Jurkat, Clone E6-1 (cell line): Measurements from ENCODE around the gene SMIM23.

Source experiments
- DNase-seq: peaks from one replicate; pipeline ENCODE4 v3.0.0-alpha.2; 2011; ENCODE audit warnings: low read depth, low spot score
- H3K4me3 ChIP-seq: 2 replicates; pipeline ENCODE4 v1.5.1; 2011; ENCODE audit warnings: mild to moderate bottlenecking, low read length, control low read depth, moderate library complexity

SMIM23 gene

GRCh38 chr5:171808453-171808852 lies 22.8 kb downstream of the SMIM23 start:
- no peak for DNase-seq

GRCh38 chr5:171808951-171809350 lies 23.3 kb downstream of the SMIM23 start:
- no peak for DNase-seq

More at GRCh38 chr5:171808453-171808852, 22.8 kb downstream of the SMIM23 start:
- no peak overlapping the region for H3K4me3 ChIP-seq

GRCh38 chr5:171810227-171810626 lies 24.6 kb downstream of the SMIM23 start:
- H3K4me3 ChIP-seq, result no peak overlapping the region
- DNase-seq, result no peak

More at GRCh38 chr5:171808951-171809350, 23.3 kb downstream of the SMIM23 start:
- no peak overlapping the region for H3K4me3 ChIP-seq

- DNase-seq, result no peak
- H3K4me3 ChIP-seq, result no peak overlapping the region
These were observed 27.7 kb downstream of the SMIM23 start for GRCh38 chr5:171813270-171813669.

- DNase-seq, result no peak
These were observed 28.3 kb downstream of the SMIM23 start for GRCh38 chr5:171813813-171814490.

GRCh38 chr5:171816666-171817065 lies 31.0 kb downstream of the SMIM23 start:
- no peak overlapping the region for H3K4me3 ChIP-seq
- no peak for DNase-seq

More at GRCh38 chr5:171813813-171814490, 28.3 kb downstream of the SMIM23 start:
- no peak overlapping the region for H3K4me3 ChIP-seq

GRCh38 chr5:171820561-171820960 lies 34.9 kb downstream of the SMIM23 start:
- no peak for DNase-seq
- H3K4me3 ChIP-seq, result no peak overlapping the region

GRCh38 chr5:171821286-171821685 lies 35.7 kb downstream of the SMIM23 start:
- DNase-seq, result no peak
- no peak overlapping the region for H3K4me3 ChIP-seq

GRCh38 chr5:171823269-171823668 lies 37.7 kb downstream of the SMIM23 start:
- H3K4me3 ChIP-seq, result no peak overlapping the region
- no peak for DNase-seq

GRCh38 chr5:171825051-171825450 lies 39.4 kb downstream of the SMIM23 start:
- no peak for DNase-seq
- no peak overlapping the region for H3K4me3 ChIP-seq

- no peak for DNase-seq
- H3K4me3 ChIP-seq, result no peak overlapping the region
These were observed 40.5 kb downstream of the SMIM23 start for GRCh38 chr5:171826132-171826531.

- H3K4me3 ChIP-seq, result no peak overlapping the region
- no peak for DNase-seq
These were observed 41.5 kb downstream of the SMIM23 start for GRCh38 chr5:171827162-171827561.

GRCh38 chr5:171830686-171831085 lies 45.1 kb downstream of the SMIM23 start:
- no peak for DNase-seq

GRCh38 chr5:171832775-171833174 lies 47.2 kb downstream of the SMIM23 start:
- no peak overlapping the region for H3K4me3 ChIP-seq
- DNase-seq, result no peak

More at GRCh38 chr5:171830686-171831085, 45.1 kb downstream of the SMIM23 start:
- H3K4me3 ChIP-seq, result no peak overlapping the region

GRCh38 chr5:171834461-171834860 lies 48.8 kb downstream of the SMIM23 start:
- H3K4me3 ChIP-seq, result no peak overlapping the region
- DNase-seq, result no peak

GRCh38 chr5:171835066-171835465 lies 49.4 kb downstream of the SMIM23 start:
- no peak for DNase-seq
- H3K4me3 ChIP-seq, result no peak overlapping the region

GRCh38 chr5:171837522-171837921 lies 51.9 kb downstream of the SMIM23 start:
- DNase-seq, result no peak

GRCh38 chr5:171838066-171838465 lies 52.4 kb downstream of the SMIM23 start:
- no peak for DNase-seq
- no peak overlapping the region for H3K4me3 ChIP-seq

More at GRCh38 chr5:171837522-171837921, 51.9 kb downstream of the SMIM23 start:
- no peak overlapping the region for H3K4me3 ChIP-seq

GRCh38 chr5:171839112-171839511 lies 53.5 kb downstream of the SMIM23 start:
- no peak for DNase-seq
- H3K4me3 ChIP-seq, result no peak overlapping the region

- H3K4me3 ChIP-seq, result no peak overlapping the region
- DNase-seq, result no peak
These were observed 54.4 kb downstream of the SMIM23 start for GRCh38 chr5:171840066-171840465.
